Adrenal gland (tissue), 5 donors: ENCODE results near the gene MICAL3.

Source experiments
- POLR2A ChIP-seq, 2 donors: fragments of 450-650 bp; IDR thresholded peaks; one replicate each; pipeline ENCODE4 v1.6.1; 2017; ENCODE audit warnings: antibody characterized with exemption in 2 of 2, mild to moderate bottlenecking in 2 of 2, moderate library complexity in 1 of 2
- TF ChIP-seq, protein P1 (sequence below), 6 experiments: fragments of 450-650 bp in 4 of 6; fragments of 200-600 bp in 2 of 6; sonication (generic) in 1 of 6; IDR thresholded peaks; 1 replicate in 5 of 6; 2 replicates in 1 of 6; pipeline versions ENCODE4 v1.5.1 to v1.8.0; 2016 to 2021; ENCODE audit warnings: antibody characterized with exemption in 6 of 6, mild to moderate bottlenecking in 2 of 6, moderate library complexity in 1 of 6
- donor health status: DM: no; HTN: no; CAD: no.

DNA sequence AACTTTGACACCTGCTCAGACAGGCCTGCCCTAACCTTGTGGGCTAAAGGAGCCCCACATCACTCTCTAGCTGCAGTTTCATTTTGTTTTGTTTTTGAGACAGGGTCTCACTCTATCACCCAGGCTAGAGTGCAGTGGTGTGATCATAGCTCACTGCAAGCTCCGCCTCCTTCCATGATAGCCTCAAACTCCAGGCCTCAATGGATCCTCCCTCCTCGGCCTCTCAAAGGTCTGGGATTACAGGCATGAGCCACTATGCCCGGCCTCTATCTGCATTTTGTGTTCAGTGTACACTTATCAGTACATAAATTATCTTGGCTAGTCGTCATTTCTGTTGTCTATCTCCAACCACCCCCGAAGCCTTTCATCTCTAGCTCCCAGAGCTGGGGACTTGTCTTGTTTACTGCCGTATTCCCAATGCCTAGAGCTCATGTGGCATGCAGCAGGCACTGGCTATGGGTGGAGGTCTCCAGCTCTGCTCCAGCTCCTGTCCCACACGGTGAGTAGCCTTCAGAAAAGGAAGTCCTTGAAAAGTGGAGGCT lies 31.3 kb upstream of the MICAL3 start:
- no peak for TF ChIP-seq POLR2A (IDR thresholded peaks at IDR 0.05)
- TF ChIP-seq, protein P1, sequence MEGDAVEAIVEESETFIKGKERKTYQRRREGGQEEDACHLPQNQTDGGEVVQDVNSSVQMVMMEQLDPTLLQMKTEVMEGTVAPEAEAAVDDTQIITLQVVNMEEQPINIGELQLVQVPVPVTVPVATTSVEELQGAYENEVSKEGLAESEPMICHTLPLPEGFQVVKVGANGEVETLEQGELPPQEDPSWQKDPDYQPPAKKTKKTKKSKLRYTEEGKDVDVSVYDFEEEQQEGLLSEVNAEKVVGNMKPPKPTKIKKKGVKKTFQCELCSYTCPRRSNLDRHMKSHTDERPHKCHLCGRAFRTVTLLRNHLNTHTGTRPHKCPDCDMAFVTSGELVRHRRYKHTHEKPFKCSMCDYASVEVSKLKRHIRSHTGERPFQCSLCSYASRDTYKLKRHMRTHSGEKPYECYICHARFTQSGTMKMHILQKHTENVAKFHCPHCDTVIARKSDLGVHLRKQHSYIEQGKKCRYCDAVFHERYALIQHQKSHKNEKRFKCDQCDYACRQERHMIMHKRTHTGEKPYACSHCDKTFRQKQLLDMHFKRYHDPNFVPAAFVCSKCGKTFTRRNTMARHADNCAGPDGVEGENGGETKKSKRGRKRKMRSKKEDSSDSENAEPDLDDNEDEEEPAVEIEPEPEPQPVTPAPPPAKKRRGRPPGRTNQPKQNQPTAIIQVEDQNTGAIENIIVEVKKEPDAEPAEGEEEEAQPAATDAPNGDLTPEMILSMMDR (IDR thresholded peaks at IDR 0.05) = no peak
